Measurements from ENCODE around the gene NCOR2. TPM values are rescaled to one million over a fixed set of nuclear protein-coding genes. Genes with fewer than 3 reads are reported as not detected.
A peak's percentile ranks its signal among the peaks of the same experiment; 100 is the strongest.

NCOR2 gene
- total RNA-seq, 1 experiment from 2014 or later, result 8.7 TPM

- peak; percentile 88 for DNase-seq (ENCODE audit: low read depth)
Measured at GRCh38 chr12:124527861-124528561, 39.4 kb downstream of the NCOR2 start.

- DNase-seq (ENCODE audit: low read depth), result no peak
Measured at GRCh38 chr12:124525927-124526692, 41.3 kb downstream of the NCOR2 start.

GRCh38 chr12:124525455-124525854 is 42.0 kb downstream of the NCOR2 start:
- peak; percentile 46 for DNase-seq (ENCODE audit: low read depth)

- peak; percentile 82 for DNase-seq (ENCODE audit: low read depth)
Measured at GRCh38 chr12:124524231-124524925, 43.0 kb downstream of the NCOR2 start.

- DNase-seq (ENCODE audit: low read depth), result peak; percentile 47
Measured at GRCh38 chr12:124523071-124523470, 44.3 kb downstream of the NCOR2 start.

- DNase-seq (ENCODE audit: low read depth), result no peak
Measured at GRCh38 chr12:124520907-124521306, 46.5 kb downstream of the NCOR2 start.

GRCh38 chr12:124520265-124520701 is 47.1 kb downstream of the NCOR2 start:
- DNase-seq (ENCODE audit: low read depth), result no peak

- DNase-seq (ENCODE audit: low read depth), result no peak
Measured at GRCh38 chr12:124519746-124520145, 47.7 kb downstream of the NCOR2 start.

GRCh38 chr12:124518051-124518932 is 49.1 kb downstream of the NCOR2 start:
- peak; percentile 98 for DNase-seq (ENCODE audit: low read depth)

All from RPMI7951 (cell line).